Anterior cingulate cortex (tissue), 58 donors: ENCODE measurements around the gene MTOR.

ENCODE experiments used
- DNase-seq, 58 donors: peaks; one replicate each; lab custom pipeline; 2025; lab: John Stamatoyannopoulos, UW

The MTOR gene

GRCh38 chr1:11229203-11229602, 33.1 kb downstream of the MTOR start:
- DNase-seq = no peak

GRCh38 chr1:11227106-11228077, 35.0 kb downstream of the MTOR start:
- DNase-seq = no peak

- no peak for DNase-seq
These were observed 46.3 kb downstream of the MTOR start for GRCh38 chr1:11216074-11216473.

- no peak for DNase-seq
These were observed 46.9 kb downstream of the MTOR start for GRCh38 chr1:11215381-11216005.

- peak in 2 of 58 donors; percentile 15 to 18 for DNase-seq
These were observed 47.5 kb downstream of the MTOR start for GRCh38 chr1:11214698-11215380.

GRCh38 chr1:11211925-11212587, 50.3 kb downstream of the MTOR start:
- DNase-seq = peak in 45 of 58 donors; percentile 1 to 84 (median 45)

GRCh38 chr1:11211461-11211860, 50.9 kb downstream of the MTOR start:
- DNase-seq = no peak

GRCh38 chr1:11207898-11208611, 54.3 kb downstream of the MTOR start:
- DNase-seq = no peak

GRCh38 chr1:11204396-11205190, 57.8 kb downstream of the MTOR start:
- DNase-seq = no peak

- DNase-seq = peak in 32 of 58 donors; percentile 7 to 77 (median 44)
These were observed 63.3 kb downstream of the MTOR start for GRCh38 chr1:11198851-11199594.

- no peak for DNase-seq
These were observed 64.1 kb downstream of the MTOR start for GRCh38 chr1:11198257-11198656.

GRCh38 chr1:11197359-11197758, 65.0 kb downstream of the MTOR start:
- no peak for DNase-seq

- DNase-seq = no peak
These were observed 65.4 kb downstream of the MTOR start for GRCh38 chr1:11196945-11197344.

GRCh38 chr1:11194407-11195176, 67.8 kb downstream of the MTOR start:
- DNase-seq = no peak

- DNase-seq = no peak
These were observed 69.0 kb downstream of the MTOR start for GRCh38 chr1:11193376-11193775.

- DNase-seq = no peak
These were observed 73.4 kb downstream of the MTOR start, which contains the start of gene ANGPTL7 for GRCh38 chr1:11188858-11189451. Gene ANGPTL7 (plus strand): TSS chr1:11189355. CDS start chr1:11189580, 225 bp downstream.

GRCh38 chr1:11188381-11188780, 74.0 kb downstream of the MTOR start:
- DNase-seq = no peak
